K562 (cell line): ENCODE data around the gene AGRP. TPM values are rescaled to one million over a fixed set of nuclear protein-coding genes. Genes with fewer than 3 reads are reported as not detected.

Source experiments
- ARID1B ChIP-seq: fragments of 450-650 bp; IDR thresholded peaks from 2 replicates; pipeline ENCODE4 v1.6.1; 2016; ENCODE audit warnings: antibody characterized with exemption, mild to moderate bottlenecking, inconsistent platforms
- CAMTA2 ChIP-seq: fragments of 250-450 bp; sonication (Bioruptor Pico); conservative IDR thresholded peaks from 2 replicates; pipeline ENCODE4 v1.5.1; 2022
- CREB1 ChIP-seq, 2 experiments: sonication (generic) in 1 of 2; formaldehyde crosslinking in 1 of 2; IDR thresholded peaks; 2 replicates each; pipeline versions ENCODE4 v1.6.1 to v1.8.0; 2012 to 2022; ENCODE audit warnings: inconsistent platforms in 1 of 2, mild to moderate bottlenecking in 1 of 2, missing genetic modification reagents in 1 of 2, moderate library complexity in 1 of 2
- CREB3 ChIP-seq: fragments of 450-650 bp; conservative IDR thresholded peaks from 2 replicates; pipeline ENCODE4 v1.6.1; 2016; ENCODE audit warnings: missing genetic modification characterization, low read depth, mild to moderate bottlenecking, missing compliant biosample characterization, moderate library complexity
- ERF ChIP-seq: fragments of 450-650 bp; formaldehyde crosslinking; IDR thresholded peaks from 2 replicates; pipeline ENCODE4 v1.4.0; 2020; ENCODE audit warnings: mild to moderate bottlenecking, mixed read lengths
- ETS1 ChIP-seq: conservative IDR thresholded peaks from 2 replicates; pipeline ENCODE4 v1.6.1; 2011; ENCODE audit warnings: low read depth, mild to moderate bottlenecking, low read length; ENCODE audit not compliant: control insufficient read depth
- FOXK1 ChIP-seq: sonication (generic); formaldehyde crosslinking; IDR thresholded peaks from 2 replicates; pipeline ENCODE4 v1.8.0; 2022; ENCODE audit warnings: missing genetic modification reagents, mild to moderate bottlenecking, borderline replicate concordance
- GATA2 ChIP-seq: sonication (generic); formaldehyde crosslinking; IDR thresholded peaks from 2 replicates; pipeline ENCODE4 v1.4.0; 2020; ENCODE audit warnings: mild to moderate bottlenecking, missing genetic modification reagents
- HDAC6 ChIP-seq: IDR thresholded peaks from 2 replicates; pipeline ENCODE4 v1.6.1; 2012; ENCODE audit warnings: low read depth, mild to moderate bottlenecking, control low read depth, inconsistent platforms, low read length, moderate library complexity
- JUNB ChIP-seq: fragments of 450-650 bp; formaldehyde crosslinking; conservative IDR thresholded peaks from 2 replicates; pipeline ENCODE4 v1.4.0; 2020; ENCODE audit warnings: mild to moderate bottlenecking
- KAT2B ChIP-seq: IDR thresholded peaks from one replicate; pipeline ENCODE4 v1.6.1; 2012; ENCODE audit warnings: low read depth, mild to moderate bottlenecking, control low read depth, inconsistent platforms, low read length, moderate library complexity
- LCOR ChIP-seq: sonication (generic); formaldehyde crosslinking; IDR thresholded peaks from 2 replicates; pipeline ENCODE4 v1.8.0; 2022; ENCODE audit warnings: mild to moderate bottlenecking, missing genetic modification reagents
- NFATC3 ChIP-seq: fragments of 450-650 bp; IDR thresholded peaks from 2 replicates; pipeline ENCODE4 v1.6.1; 2017; ENCODE audit warnings: mild to moderate bottlenecking
- PHF20 ChIP-seq: fragments of 450-650 bp; IDR thresholded peaks from 2 replicates; pipeline ENCODE4 v1.6.1; 2018; ENCODE audit not compliant: partially characterized antibody
- SETDB1 ChIP-seq: IDR thresholded peaks from one replicate; pipeline ENCODE4 v1.6.1; 2012; ENCODE audit warnings: low read length, control low read depth, inconsistent platforms
- SRSF1 ChIP-seq: fragments of 200-400 bp; formaldehyde crosslinking; IDR thresholded peaks from 2 replicates; pipeline ENCODE4 v1.6.1; 2017; ENCODE audit warnings: mild to moderate bottlenecking, low read depth, low read length, moderate library complexity
- STAT5B ChIP-seq: fragments of 250-450 bp; sonication (Bioruptor Pico); IDR thresholded peaks from 2 replicates; pipeline ENCODE4 v1.8.0; 2021; ENCODE audit warnings: mild to moderate bottlenecking, inconsistent platforms
- ZBED1 ChIP-seq: IDR thresholded peaks from 2 replicates; pipeline ENCODE4 v1.6.1; 2014
- ZBTB9 ChIP-seq: fragments of 450-650 bp; formaldehyde crosslinking; IDR thresholded peaks from 2 replicates; pipeline ENCODE4 v1.4.0; 2020; ENCODE audit warnings: mild to moderate bottlenecking, moderate library complexity
- ZFP36 ChIP-seq: fragments of 150-350 bp; IDR thresholded peaks from 2 replicates; pipeline ENCODE4 v1.6.1; 2018; ENCODE audit warnings: low read length, low read depth; ENCODE audit not compliant: partially characterized antibody
- ZMIZ1 ChIP-seq, 2 experiments: fragments of 150-350 bp in 1 of 2; IDR thresholded peaks; 2 replicates each; pipeline ENCODE4 v1.6.1; 2012 to 2016; ENCODE audit warnings: low read depth in 2 of 2, low read length in 2 of 2, mild to moderate bottlenecking in 1 of 2, moderate library complexity in 1 of 2
- ZNF212 ChIP-seq: fragments of 450-650 bp; formaldehyde crosslinking; IDR thresholded peaks from 2 replicates; pipeline ENCODE4 v1.4.0; 2020; ENCODE audit warnings: mild to moderate bottlenecking
- polyA plus RNA-seq, 8 experiments: library from polyadenylated mRNA; depleted of rRNA in 4 of 8; stranded (reverse) in 5 of 8; unstranded in 3 of 8; fragments of >200 nt; fragmentation: Nextera tagmentation in 2 of 8; fragmentation: Illumina TruSeq in 1 of 8; extraction: Ambion mirVana in 2 of 8; extraction: Trizol in 1 of 8; gene quantifications; 2 replicates each; pipeline versions ENCODE4 v1.2.1 to v1.2.3, GENCODE V29; 2011 to 2014; ENCODE audit warnings: inconsistent platforms in 1 of 8, missing spikeins in 1 of 8
- total RNA-seq, 7 experiments: library from RNA; depleted of rRNA in 6 of 7; stranded (reverse); fragments of >200 nt in 6 of 7; fragmentation: Illumina TruSeq in 2 of 7; extraction: Trizol in 2 of 7; gene quantifications; 2 replicates each; pipeline versions ENCODE4 v1.2.1 to v1.2.3, GENCODE V29; 2011 to 2021; ENCODE audit warnings: low replicate concordance in 1 of 7

Gene AGRP
- total and polyA plus RNA-seq, 9 of the 15 experiments (the other 6 are each of a cell fraction or from before 2014, with no cell fraction given), result not detected

- TF ChIP-seq PHF20 (no peak), ETS1 (no peak), STAT5B (CRISPR knock-in tag) (no peak), LCOR (CRISPR knock-in tag) (no peak), ZFP36 (no peak), CAMTA2 (CRISPR knock-in tag) (no peak), ARID1B (no peak), ZBED1 (no peak), FOXK1 (CRISPR knock-in tag) (peak; percentile 54; the same call in 1 of the 2 replicates), ZMIZ1 (IDR thresholded peaks at IDR 0.05; ENCODE audit: low read depth in 2 of 2, low read length in 2 of 2) (no peak), CREB1 (IDR thresholded peaks at IDR 0.05) (no peak), CREB1 (CRISPR knock-in tag; IDR thresholded peaks at IDR 0.05) (no peak; the same call in 1 of the 2 replicates), ZBTB9 (CRISPR knock-in tag) (no peak), NFATC3 (no peak), CREB3 (tag) (no peak), SRSF1 (no peak), HDAC6 (no peak), ERF (CRISPR knock-in tag) (no peak), GATA2 (CRISPR knock-in tag) (no peak), SETDB1 (no peak), ZNF212 (CRISPR knock-in tag) (no peak), JUNB (CRISPR knock-in tag) (no peak), KAT2B (no peak)
Observed at GRCh38 chr16:67530013-67530939, 46.9 kb upstream of the AGRP start (continued).
